GM21526 (cell line): ENCODE data around the gene CNOT2.
A peak's percentile ranks its signal among the peaks of the same experiment; 100 is the strongest.
"Not testable (repeated sequence)": the region's sequence is repeated elsewhere in the genome, so short reads cannot be mapped to it uniquely, and the experiment has no call there.

Source experiments
- ATAC-seq: cut with Tn5 transposase; IDR thresholded peaks from one replicate; pipeline ENCODE4 v1.9.1; 2021; ENCODE audit warnings: moderate library complexity; ENCODE audit not compliant: unreplicated experiment, low FRiP score

The CNOT2 gene

DNA sequence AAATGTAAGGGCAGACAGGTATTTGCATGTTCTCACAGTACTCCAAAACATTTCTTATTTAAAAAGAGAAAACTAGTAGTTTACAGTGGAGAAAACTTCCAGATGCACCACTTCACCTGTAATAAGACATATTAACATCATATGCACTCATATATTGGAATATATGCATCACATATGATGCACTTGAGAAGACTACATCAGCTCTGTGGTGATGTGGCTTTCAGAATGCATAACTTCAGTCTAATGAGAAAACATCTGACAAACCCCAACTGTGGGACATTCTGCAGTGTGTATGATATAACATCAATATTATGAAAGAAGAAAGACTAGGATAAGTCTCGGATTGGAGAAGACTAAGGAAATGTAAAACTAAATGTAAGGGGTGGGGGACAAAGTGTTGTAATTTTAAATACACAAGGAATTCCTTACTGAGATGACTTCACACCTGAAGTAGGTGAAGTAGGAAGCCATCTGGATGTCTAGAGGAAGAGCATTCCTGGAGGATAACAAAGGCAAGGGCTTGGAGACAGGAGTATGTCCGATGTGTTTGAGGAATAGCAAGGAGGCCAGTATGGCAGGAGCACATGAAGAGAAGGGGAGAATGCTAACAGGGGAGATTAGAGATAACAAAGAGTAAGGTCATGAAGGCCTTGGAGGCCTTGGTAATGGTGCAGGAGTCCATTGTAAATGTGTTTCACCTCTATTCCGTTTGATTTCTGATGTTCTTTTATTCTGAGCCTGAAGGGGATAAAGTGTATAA lies 49.0 kb downstream of the CNOT2 start:
- no peak for ATAC-seq

DNA sequence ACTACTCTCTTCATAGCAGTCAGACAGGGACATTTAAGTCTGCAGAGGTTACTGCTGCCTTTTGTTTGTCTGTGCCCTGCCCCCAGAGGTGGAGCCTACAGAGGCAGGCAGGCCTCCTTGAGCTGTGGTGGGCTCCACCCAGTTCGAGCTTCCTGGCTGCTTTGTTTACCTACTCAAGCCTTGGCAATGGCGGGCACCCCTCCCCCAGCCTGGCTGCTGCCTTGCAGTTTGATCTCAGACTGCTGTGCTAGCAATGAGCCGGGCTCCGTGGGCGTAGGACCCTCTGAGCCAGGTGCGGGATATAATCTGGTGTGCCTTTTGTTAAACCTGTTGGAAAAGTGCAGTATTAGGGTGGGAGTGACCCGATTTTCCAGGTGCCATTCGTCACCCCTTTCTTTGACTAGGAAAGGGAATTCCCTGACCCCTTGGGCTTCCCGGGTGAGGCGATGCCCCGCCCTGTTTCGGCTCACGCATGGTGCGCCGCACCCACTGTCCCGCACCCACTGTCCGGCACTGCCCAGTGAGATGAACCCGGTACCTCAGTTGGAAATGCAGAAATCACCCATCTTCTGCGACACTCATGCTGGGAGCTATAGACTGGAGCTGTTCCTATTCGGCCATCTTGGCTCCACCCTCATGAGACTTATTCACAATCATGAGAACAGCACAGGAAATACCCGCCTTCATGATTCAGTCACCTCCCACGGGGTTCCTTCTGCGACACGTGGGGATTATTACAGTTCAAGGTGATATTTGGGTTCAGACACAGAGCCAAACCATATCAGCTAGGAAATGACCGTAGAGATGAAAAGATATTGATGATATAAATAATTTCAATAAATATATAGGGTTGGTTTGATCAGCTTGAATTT lies 61.7 kb downstream of the CNOT2 start:
- not testable (repeated sequence) for ATAC-seq

DNA sequence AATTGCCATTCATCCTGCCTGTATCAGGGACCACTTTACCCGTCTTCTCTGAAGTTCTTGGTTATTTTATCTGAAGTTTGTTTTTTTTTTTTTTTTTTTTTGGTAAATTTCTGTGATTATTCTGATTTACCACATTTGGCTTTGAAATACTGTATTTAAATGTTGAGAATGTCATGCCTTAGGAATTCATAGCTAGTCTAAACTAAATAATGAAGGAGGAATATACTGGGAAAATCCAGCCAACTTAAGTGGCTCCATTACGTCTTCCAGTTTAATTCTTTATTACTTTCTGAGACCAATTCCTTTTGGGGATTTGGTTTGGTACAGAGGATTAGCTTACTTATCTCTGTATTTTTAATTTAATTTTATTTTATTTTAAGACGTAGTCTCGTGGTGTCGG lies 62.6 kb downstream of the CNOT2 start:
- ATAC-seq, result no peak

DNA sequence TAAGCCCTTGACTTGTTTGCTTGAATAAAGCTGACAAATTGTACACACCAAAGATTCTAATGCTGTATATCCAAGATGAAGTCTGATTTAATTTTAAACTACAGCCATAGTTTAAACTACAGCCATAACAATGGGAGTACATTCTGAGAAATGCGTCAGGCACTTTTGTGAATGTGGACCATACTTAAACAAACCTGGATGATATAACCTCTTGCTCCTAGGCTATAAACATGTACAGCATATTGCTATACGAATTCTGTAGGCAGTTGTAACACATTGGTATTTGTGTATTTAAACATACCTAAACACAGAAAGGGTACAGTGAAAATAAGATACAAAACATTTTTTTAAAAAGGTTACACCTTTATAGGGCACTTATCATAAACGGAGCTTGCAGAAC lies 63.4 kb downstream of the CNOT2 start:
- no peak for ATAC-seq

DNA sequence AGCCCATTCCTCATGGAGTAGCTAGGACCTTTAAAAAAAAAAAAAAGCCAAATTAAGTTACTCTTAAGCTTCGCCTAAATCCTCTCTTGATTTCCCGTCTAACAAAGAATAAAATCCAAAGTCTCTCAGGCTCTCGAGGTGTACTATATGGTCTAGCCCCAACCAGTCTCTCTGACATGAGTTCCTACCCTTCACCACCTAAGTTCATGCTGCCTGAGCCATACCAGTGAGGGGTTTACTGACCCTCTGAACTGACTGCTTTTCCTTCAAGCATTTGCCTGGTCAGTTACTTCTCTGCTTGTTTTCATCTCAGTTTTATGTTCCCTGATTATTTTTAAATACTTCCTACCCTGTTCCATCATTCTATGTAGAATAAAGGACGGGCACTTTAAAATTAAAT lies 64.6 kb downstream of the CNOT2 start:
- ATAC-seq, result no peak

DNA sequence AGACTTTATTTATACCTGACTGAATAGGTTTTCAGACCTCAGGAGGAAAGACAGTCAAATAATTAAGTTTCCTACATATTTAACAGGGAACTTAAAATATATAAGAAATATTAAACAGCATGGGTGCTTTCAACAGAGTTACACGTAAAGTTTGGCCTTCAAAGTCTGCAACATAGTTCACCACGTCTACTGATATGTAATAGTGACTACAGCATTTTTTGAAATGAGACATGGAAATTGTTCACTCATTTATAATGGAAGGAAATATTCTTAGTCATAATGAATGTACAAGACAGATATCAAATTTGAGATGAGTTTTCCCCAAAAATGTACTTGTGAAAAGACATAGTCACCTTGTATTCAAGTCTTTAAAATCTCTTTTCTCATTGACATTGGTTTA lies 66.1 kb downstream of the CNOT2 start:
- no peak for ATAC-seq

DNA sequence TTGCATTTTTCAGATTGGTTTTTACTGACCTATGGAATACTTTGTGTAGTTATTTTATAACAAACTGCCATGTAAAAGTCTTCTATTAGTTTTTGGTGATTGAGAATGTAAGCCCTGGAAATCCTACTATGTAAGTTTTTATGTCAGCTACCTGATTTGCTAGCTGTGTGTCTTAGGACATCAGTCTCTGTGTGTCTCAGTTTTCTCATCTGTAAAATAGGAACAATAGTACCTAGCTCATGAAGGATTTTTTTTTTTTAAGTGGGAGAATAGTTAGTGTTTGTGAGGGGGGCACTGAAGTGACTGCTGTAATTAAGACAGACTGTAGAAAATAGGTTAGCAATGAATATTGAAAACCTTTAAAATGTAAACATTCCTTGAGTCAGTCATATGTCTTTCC lies 70.9 kb downstream of the CNOT2 start:
- no peak for ATAC-seq

DNA sequence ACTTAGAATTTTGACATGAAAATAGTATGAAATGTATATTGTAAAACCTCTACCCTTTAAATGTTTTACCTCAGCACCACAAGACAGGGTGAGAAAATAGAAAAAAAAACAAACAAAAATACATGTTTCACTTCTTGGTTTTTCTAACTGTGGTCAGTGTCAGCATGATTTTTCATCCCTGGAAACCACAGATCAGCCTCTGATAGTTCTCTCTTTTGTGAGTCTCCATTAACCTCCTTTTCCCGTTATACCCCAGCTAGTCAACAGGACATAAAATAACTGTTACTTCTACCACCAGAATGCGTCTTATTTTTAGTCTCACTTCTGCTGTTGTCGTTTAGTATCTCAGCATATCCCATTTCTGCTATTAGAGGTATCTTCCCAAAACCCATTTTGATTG lies 74.5 kb downstream of the CNOT2 start:
- ATAC-seq, result peak; percentile 90

DNA sequence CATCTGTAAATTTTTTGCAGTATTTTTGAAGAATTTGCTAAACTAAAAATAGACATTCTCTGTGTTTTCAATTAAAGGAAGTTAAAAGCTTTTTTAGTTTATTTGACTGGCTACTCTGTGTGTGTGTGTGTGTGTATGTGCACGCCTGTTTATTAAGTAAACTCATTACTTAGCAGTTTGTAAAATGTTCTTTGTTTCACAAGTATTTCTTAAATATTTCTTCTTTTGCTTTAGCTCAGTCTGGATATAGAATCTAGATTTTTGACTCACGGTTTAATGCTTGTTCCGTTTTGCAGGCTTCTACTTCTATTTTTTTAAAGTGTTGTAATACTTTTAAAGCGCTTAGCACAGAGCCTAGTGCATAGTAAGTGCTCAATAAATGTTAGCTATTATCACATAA lies 76.4 kb downstream of the CNOT2 start:
- no peak for ATAC-seq

DNA sequence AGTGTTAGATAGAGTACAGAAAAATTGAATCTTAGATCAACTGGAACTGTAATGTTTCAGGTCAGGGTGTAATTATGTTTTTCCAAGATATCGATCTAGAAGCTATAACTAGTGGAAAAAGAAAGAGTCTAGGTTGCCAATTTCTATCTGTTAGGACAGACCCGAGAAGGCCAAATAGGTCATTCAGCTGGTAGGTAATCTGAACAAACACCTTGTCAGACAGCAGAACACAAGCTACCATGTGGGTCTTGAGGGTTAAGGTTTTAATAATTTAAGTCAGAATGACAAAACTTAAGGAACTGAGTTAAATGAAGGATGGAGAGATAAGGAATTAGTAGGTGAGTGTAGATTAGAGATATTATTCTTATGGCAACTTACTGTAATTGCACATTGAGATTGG lies 78.0 kb downstream of the CNOT2 start:
- no peak for ATAC-seq

DNA sequence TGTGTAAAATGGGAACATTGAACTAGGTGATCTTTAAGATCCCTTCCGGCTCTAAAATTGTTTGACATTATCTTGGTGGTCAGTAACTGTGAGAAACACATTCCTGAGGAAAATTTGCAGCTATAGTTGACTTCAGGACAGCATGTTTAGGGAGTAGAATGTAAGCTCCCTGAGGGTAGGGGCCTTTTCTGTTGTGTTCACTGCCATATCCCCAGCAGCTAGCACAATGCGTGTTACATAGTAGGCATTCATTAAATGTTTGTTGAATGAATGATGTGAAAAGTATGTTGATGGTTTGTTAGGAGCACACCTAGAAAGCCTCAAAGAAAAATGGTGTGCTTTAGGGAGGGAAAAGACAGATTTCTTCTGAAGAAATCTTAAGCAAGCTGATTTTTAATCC lies 84.3 kb downstream of the CNOT2 start:
- ATAC-seq, result no peak

DNA sequence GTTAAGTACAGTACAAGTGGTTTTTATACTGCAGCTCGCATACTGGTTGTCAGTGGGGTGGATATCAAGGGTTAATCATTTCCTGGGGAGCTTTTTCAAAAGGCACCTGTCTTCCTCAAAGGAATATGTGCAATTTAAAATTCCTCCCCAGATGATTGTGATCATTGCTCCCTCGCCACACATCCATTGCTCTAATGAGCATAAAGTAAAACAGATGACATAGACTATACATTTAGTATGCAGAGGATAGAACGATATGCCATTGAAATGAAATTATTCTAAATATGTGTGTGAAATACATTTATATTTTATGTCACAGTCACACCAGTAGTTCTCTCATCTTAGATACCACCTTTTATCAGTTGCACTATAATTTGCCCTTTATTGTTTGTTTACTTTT lies 86.5 kb downstream of the CNOT2 start:
- no peak for ATAC-seq

DNA sequence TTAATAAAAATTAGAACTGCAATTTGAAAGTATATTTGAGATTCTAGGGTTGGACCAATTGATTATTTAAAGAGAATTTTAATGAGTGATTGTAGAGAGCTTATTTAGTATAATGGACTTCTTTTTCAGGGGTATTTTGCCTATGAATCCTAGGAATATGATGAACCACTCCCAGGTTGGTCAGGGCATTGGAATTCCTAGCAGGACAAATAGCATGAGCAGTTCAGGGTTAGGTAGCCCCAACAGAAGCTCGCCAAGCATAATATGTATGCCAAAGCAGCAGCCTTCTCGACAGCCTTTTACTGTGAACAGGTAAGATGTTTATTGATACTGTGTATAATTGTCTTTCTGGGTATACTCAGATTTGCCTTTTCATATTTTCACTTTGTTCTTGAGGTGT lies 86.9 kb downstream of the CNOT2 start:
- ATAC-seq, result no peak

DNA sequence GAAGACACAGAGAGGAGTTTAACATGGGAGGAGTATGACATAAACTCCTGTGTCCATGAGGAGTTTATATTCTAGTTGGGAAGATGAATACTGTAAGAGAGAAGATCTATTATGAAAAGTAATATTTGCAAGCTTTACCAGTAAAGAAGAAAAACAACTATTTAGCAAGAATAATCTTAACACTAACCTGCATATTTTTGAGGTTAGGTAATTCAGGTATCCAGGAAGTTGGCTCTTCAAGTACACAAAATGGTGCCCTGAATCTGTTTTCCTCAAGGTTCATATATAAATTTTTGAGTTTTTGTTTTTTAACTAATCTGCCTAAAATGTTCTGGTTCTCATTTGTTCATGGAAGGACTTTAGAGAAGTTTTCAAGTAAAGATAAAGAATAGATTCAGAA lies 89.0 kb downstream of the CNOT2 start:
- ATAC-seq, result no peak

DNA sequence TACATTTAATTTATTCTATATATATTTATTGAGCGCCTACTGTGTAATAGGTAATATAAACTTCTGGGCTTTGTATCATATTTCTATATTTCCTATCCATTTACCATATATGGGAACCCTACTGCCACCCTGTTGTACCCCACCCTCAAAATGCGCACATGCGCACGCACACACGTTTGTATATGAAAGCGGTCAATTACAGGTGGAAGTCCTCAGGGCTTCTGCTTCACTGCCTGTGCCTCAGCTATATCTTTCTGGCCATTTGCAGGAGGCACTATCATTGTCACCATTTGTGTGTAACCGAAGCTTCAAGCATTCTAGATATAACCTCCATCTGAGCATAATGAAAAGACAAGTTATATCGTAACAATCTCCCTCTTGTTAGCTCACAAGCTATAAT lies 91.5 kb downstream of the CNOT2 start:
- ATAC-seq, result no peak

DNA sequence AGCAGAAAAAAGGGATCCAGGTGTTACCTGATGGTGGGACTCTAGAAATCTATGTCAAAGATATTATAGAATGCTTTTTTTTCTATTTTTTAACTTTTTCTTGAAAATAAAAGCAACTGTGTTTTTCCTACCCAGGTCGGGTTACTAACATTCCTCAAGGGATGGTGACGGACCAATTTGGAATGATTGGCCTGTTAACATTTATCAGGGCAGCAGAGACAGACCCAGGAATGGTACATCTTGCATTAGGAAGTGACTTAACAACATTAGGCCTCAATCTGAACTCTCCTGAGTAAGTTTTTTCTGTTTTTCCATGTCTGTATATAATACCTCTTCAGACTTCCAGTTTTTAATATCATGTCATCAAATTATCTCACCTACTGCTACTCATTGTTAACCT lies 95.3 kb downstream of the CNOT2 start:
- ATAC-seq, result no peak

DNA sequence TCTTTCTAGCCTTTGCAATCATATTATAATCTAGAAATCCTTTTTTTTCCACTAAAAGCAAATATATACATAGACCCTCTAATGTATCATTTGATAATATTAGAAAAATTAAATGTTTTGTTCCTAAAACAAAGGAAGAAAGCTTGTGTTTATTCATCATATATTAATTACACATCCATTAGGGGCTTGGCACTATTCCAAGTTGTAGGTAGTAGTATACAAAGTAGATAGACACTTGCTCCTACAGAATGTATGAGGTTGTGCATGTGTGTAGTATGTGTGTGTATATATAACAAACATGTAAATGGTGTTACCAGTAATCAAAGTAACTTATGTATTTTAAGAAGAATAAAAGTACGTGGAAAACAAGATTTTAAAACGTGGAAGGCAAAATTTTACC lies 107.8 kb downstream of the CNOT2 start:
- ATAC-seq, result no peak

DNA sequence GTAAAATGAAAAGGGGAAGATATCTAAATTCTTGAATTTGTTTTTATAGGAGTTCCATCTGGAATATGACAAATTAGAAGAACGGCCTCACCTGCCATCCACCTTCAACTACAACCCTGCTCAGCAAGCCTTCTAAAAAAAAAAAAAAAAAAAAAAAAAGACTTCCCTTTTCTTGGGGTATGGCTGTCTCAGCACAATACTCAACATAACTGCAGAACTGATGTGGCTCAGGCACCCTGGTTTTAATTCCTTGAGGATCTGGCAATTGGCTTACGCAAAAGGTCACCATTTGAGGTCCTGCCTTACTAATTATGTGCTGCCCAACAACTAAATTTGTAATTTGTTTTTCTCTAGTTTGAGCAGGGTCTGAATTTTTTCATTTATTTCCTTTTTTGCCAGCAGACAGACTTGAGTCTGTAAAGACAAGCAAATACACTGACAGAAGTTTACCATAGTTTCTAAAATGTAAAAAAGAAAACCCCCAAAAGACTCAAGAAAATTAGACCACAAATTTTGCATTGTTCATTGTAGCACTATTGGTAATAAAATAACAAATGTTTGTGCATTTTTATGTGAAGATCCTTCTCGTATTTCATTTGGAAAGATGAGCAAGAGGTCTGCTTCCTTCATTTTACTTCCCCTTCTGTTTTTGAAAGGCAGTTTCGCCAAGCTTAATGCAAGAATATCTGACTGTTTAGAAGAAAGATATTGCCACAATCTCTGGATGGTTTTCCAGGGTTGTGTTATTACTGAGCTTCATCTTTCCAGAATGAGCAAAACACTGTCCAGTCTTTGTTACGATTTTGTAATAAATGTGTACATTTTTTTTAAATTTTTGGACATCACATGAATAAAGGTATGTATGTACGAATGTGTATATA lies 110.8 kb downstream of the CNOT2 start:
- no peak for ATAC-seq

DNA sequence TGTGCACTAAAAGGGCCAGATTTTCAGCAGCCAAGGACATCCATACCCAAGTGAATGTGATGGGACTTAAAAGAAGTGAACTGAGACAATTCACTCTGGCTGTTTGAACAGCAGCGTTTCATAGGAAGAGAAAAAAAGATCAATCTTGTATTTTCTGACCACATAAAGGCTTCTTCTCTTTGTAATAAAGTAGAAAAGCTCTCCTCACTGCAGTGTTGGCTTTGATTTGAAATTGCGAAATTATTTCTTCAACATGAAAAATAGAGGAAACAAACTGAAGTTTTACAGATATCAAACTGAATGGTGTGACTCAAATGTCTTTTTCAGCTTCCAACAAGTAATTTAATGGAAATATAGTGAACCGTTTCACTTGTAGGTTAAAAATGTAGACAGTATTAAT lies 111.6 kb downstream of the CNOT2 start:
- no peak for ATAC-seq

DNA sequence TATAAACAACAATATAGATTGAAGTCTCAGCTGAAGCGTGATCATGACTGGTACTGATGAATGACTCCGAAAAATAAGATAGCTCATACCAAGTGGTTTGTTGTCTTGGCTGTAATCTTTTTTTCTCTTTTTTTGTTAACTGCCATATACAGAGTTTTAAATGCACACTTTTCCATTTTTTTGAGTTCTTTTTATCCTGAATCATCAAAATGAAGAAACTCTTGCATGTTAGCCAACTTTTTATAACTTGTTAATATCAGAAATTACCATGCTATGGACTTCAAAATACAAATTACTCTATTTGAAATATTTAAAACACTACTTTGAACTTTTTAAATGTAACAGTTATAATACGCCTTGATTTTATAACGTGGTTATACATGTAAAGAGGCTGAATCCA lies 112.7 kb downstream of the CNOT2 start:
- no peak for ATAC-seq
